Spleen (tissue), 7 donors: ENCODE data around the gene TAL2.

ENCODE experiments used
- POLR2A ChIP-seq, 3 donors: fragments of 450-650 bp; IDR thresholded peaks; one replicate each; pipeline ENCODE4 v1.5.1; 2017; ENCODE audit warnings: antibody characterized with exemption in 3 of 3, mild to moderate bottlenecking in 1 of 3
- POLR2AphosphoS5 ChIP-seq, 3 donors: sonication (generic); formaldehyde crosslinking; IDR thresholded peaks; one replicate each; pipeline ENCODE4 v1.5.1; 2017; ENCODE audit warnings: antibody characterized with exemption in 3 of 3
- TF ChIP-seq, protein P1 (sequence below), 11 experiments: fragments of 200-600 bp in 7 of 11; fragments of 450-650 bp in 4 of 11; sonication (generic) in 4 of 11; IDR thresholded peaks in 8 of 11; conservative IDR thresholded peaks in 3 of 11; 1 replicate in 7 of 11; 2 replicates in 4 of 11; pipeline versions ENCODE4 v1.4.0 to v1.8.0; 2016 to 2021; ENCODE audit warnings: antibody characterized with exemption in 11 of 11, inconsistent platforms in 4 of 11, mild to moderate bottlenecking in 1 of 11
- donor health status: DM: no; HTN: no; CAD: no; lungs with moderate emphysema.
- donor health status: DM: no; HTN: no; CAD: no.
- donor health status: DM: no; HTN: no; CAD: no.

DNA sequence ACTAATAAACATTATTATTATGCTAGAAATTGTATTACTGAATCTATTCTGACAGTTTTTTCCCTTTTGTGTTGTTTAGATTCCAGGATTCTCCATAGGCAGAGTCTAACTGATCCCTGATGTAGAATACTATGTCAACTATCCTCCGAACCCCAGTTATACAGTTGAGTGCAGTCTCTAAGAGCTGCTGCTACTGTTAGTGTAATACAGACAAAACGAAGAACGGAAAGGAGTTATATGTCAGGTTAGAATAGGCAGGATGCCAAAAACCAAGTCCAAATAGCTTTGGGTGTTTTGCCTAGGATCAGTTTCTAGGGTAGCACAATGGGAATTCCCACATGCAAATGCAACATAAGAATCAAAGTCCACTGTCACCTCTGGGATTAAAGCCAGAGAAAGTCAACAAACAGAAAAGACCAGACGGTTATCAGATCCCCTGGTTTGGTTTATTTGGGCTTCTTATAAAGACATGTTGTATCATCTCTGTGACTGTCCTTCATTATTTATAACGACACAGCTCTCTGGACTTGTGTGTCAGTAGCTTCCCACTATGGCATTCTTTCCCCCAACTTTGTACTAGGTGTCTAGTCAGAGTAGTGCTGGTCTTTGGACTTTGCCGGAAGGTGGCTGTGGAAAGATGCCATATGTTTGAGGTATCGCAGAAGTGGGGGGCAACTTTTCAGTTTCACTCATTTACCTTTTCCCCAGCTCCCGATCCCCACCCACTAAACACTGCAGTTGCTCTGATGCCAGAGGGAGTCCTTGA, 17.2 kb downstream of the TAL2 start:
- TF ChIP-seq, protein P1, sequence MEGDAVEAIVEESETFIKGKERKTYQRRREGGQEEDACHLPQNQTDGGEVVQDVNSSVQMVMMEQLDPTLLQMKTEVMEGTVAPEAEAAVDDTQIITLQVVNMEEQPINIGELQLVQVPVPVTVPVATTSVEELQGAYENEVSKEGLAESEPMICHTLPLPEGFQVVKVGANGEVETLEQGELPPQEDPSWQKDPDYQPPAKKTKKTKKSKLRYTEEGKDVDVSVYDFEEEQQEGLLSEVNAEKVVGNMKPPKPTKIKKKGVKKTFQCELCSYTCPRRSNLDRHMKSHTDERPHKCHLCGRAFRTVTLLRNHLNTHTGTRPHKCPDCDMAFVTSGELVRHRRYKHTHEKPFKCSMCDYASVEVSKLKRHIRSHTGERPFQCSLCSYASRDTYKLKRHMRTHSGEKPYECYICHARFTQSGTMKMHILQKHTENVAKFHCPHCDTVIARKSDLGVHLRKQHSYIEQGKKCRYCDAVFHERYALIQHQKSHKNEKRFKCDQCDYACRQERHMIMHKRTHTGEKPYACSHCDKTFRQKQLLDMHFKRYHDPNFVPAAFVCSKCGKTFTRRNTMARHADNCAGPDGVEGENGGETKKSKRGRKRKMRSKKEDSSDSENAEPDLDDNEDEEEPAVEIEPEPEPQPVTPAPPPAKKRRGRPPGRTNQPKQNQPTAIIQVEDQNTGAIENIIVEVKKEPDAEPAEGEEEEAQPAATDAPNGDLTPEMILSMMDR (IDR thresholded peaks at IDR 0.05 in 8 of 11, conservative IDR thresholded peaks at IDR 0.05 in 3 of 11): no peak
- no peak for TF ChIP-seq POLR2A (IDR thresholded peaks at IDR 0.05)
- no peak for TF ChIP-seq POLR2AphosphoS5 (IDR thresholded peaks at IDR 0.05)
